ENCODE results near the gene PHC3.
"Not testable (repeated sequence)": the region's sequence is repeated elsewhere in the genome, so short reads cannot be mapped to it uniquely, and the experiment has no call there.

- not testable (repeated sequence) for TF ChIP-seq EZH2 (IDR thresholded peaks at IDR 0.05; ENCODE audit: low read length); CTCF (optimal IDR thresholded peaks at IDR 0.05 in 1 of 3, IDR thresholded peaks at IDR 0.05 in 1 of 3, conservative IDR thresholded peaks at IDR 0.05 in 1 of 3; ENCODE audit: extremely low read depth in 1 of 3, insufficient read depth in 2 of 3, low read length in 3 of 3)
These were observed 24.7 kb upstream of the PHC3 start for GRCh38 chr3:170206164-170206762.

Data from keratinocyte (primary cell).